Ascending aorta (tissue), 2 donors: ENCODE results near the gene GRIN1. TPM values are rescaled to one million over a fixed set of nuclear protein-coding genes. Genes with fewer than 3 reads are reported as not detected.
A peak's percentile ranks its signal among the peaks of the same experiment; 100 is the strongest.

Experiments used
- DNase-seq, 2 donors: peaks; one replicate each; pipeline ENCODE4 v3.0.0-alpha.2; 2019; ENCODE audit warnings: low spot score in 2 of 2
- H3K27ac ChIP-seq, 2 donors: fragments of 200-600 bp; sonication (generic); one replicate each; pipeline ENCODE4 v1.5.1; 2016 to 2017; ENCODE audit warnings: mild to moderate bottlenecking in 1 of 2
- H3K27me3 ChIP-seq: fragments of 200-600 bp; sonication (generic); one replicate; pipeline ENCODE4 v1.5.1; 2017
- H3K36me3 ChIP-seq, 2 donors: fragments of 200-600 bp; sonication (generic); one replicate each; pipeline ENCODE4 v1.5.1; 2016
- H3K4me1 ChIP-seq, 2 donors: fragments of 200-600 bp; sonication (generic); one replicate each; pipeline ENCODE4 v1.5.1; 2016 to 2017; ENCODE audit warnings: mild to moderate bottlenecking in 1 of 2
- H3K4me3 ChIP-seq, 2 donors: fragments of 200-600 bp; sonication (generic); one replicate each; pipeline ENCODE4 v1.5.1; 2016 to 2017; ENCODE audit warnings: mild to moderate bottlenecking in 1 of 2
- H3K9me3 ChIP-seq, 2 donors: fragments of 200-600 bp; sonication (generic); one replicate each; pipeline ENCODE4 v1.5.1; 2016
- intact Hi-C: fragments of 100-400 bp; cut with DNase I; formaldehyde crosslinking; loops from one replicate; pipeline ENCODE4 v1.15.1; 2023
- total RNA-seq: library from RNA; depleted of rRNA; stranded (reverse); fragments of >200 nt; gene quantifications from one replicate; pipeline ENCODE4 v1.1.0, GENCODE V29; 2016
- TF ChIP-seq, protein P1 (sequence below), 3 experiments: fragments of 200-600 bp in 2 of 3; fragments of 450-650 bp in 1 of 3; sonication (generic) in 2 of 3; IDR thresholded peaks; one replicate each; pipeline ENCODE4 v1.5.1; 2016 to 2019; ENCODE audit warnings: antibody characterized with exemption in 3 of 3, mild to moderate bottlenecking in 1 of 3, moderate library complexity in 1 of 3

GRIN1 gene
- total RNA-seq, 1 donor from 2014 or later: not detected

DNA sequence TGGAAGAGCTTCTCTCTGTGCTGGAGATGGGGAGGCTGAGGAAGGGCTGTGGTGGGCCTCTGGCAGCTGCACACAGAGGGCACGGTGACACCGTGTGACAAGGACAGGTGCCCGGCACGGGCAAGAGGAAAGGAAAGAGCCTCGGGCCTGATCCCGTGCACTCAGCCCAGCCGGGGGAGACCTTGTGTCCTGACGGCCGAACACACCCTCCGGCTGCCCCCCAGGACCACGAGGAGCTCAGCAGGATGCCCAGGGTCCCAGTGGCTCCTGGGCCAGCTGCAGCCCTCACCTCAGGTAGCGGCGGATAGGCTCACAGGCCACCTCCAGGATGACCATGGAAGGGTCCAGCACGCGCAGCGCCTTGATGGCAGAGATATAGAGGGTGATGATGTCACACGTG is 43.9 kb downstream of the GRIN1 start:
- TF ChIP-seq, protein P1, sequence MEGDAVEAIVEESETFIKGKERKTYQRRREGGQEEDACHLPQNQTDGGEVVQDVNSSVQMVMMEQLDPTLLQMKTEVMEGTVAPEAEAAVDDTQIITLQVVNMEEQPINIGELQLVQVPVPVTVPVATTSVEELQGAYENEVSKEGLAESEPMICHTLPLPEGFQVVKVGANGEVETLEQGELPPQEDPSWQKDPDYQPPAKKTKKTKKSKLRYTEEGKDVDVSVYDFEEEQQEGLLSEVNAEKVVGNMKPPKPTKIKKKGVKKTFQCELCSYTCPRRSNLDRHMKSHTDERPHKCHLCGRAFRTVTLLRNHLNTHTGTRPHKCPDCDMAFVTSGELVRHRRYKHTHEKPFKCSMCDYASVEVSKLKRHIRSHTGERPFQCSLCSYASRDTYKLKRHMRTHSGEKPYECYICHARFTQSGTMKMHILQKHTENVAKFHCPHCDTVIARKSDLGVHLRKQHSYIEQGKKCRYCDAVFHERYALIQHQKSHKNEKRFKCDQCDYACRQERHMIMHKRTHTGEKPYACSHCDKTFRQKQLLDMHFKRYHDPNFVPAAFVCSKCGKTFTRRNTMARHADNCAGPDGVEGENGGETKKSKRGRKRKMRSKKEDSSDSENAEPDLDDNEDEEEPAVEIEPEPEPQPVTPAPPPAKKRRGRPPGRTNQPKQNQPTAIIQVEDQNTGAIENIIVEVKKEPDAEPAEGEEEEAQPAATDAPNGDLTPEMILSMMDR (IDR thresholded peaks at IDR 0.05): no peak
- Histone ChIP-seq H3K36me3 (peaks cover 62 to 76% of the 10 kb centered on the region in 2 donors), H3K4me1 (peaks cover 10 to 21% of the 10 kb centered on the region in 2 donors), H3K27ac (no peak overlapping the region), H3K27me3 (no peaks in the 10 kb centered on the region), H3K4me3 (no peak overlapping the region), H3K9me3 (no peaks in the 10 kb centered on the region)
- no peak for DNase-seq
- intact Hi-C loops: no loop called here

GRCh38 chr9:137183980-137184595 is 45.1 kb downstream of the GRIN1 start:
- peaks cover 10 to 21% of the 10 kb centered on the region in 2 donors for H3K4me1 ChIP-seq
- H3K27me3 ChIP-seq: no peaks in the 10 kb centered on the region
- DNase-seq: no peak
- intact Hi-C loops: no loop called here
- TF ChIP-seq, protein P1 (IDR thresholded peaks at IDR 0.05): no peak
- H3K9me3 ChIP-seq: no peaks in the 10 kb centered on the region
- H3K27ac ChIP-seq: no peak overlapping the region
- no peak overlapping the region for H3K4me3 ChIP-seq
- H3K36me3 ChIP-seq: peaks cover 58 to 73% of the 10 kb centered on the region in 2 donors

- no peak overlapping the region for H3K4me3 ChIP-seq
- no peak for DNase-seq
- TF ChIP-seq, protein P1 (IDR thresholded peaks at IDR 0.05): no peak
- H3K27ac ChIP-seq: no peak overlapping the region
- intact Hi-C loops: no loop called here
- H3K9me3 ChIP-seq: no peaks in the 10 kb centered on the region
- H3K36me3 ChIP-seq: peaks cover 51 to 66% of the 10 kb centered on the region in 2 donors
- H3K4me1 ChIP-seq: peaks cover 20 to 31% of the 10 kb centered on the region in 2 donors
- H3K27me3 ChIP-seq: no peaks in the 10 kb centered on the region
Measured at GRCh38 chr9:137184881-137185660, 46.1 kb downstream of the GRIN1 start.

GRCh38 chr9:137185921-137186320 is 47.0 kb downstream of the GRIN1 start:
- Histone ChIP-seq H3K27me3 (no peaks in the 10 kb centered on the region), H3K4me1 (peaks cover 23 to 38% of the 10 kb centered on the region in 2 donors), H3K36me3 (peaks cover 45 to 66% of the 10 kb centered on the region in 2 donors), H3K4me3 (no peak overlapping the region), H3K9me3 (no peaks in the 10 kb centered on the region), H3K27ac (no peak overlapping the region)
- intact Hi-C loops: no loop called here
- TF ChIP-seq, protein P1 (IDR thresholded peaks at IDR 0.05): no peak
- no peak for DNase-seq

GRCh38 chr9:137186385-137186784 is 47.4 kb downstream of the GRIN1 start:
- no peaks in the 10 kb centered on the region for H3K27me3 ChIP-seq
- H3K27ac ChIP-seq: no peak overlapping the region
- peaks cover 45 to 66% of the 10 kb centered on the region in 2 donors for H3K36me3 ChIP-seq
- H3K9me3 ChIP-seq: no peaks in the 10 kb centered on the region
- peaks cover 23 to 38% of the 10 kb centered on the region in 2 donors for H3K4me1 ChIP-seq
- DNase-seq: no peak
- peak overlapping the region in 1 of 2 donors; percentile 91 for H3K4me3 ChIP-seq
- TF ChIP-seq, protein P1 (IDR thresholded peaks at IDR 0.05): no peak
- intact Hi-C loops: no loop called here
